HG02798 (cell line): Measurements from ENCODE around the gene DUS1L.
A peak's percentile ranks its signal among the peaks of the same experiment; 100 is the strongest.

Experiments
- ATAC-seq: cut with Tn5 transposase; IDR thresholded peaks from one replicate; pipeline ENCODE4 v1.9.1; 2021; ENCODE audit warnings: mild to moderate bottlenecking; ENCODE audit not compliant: unreplicated experiment, poor library complexity

The DUS1L gene

DNA sequence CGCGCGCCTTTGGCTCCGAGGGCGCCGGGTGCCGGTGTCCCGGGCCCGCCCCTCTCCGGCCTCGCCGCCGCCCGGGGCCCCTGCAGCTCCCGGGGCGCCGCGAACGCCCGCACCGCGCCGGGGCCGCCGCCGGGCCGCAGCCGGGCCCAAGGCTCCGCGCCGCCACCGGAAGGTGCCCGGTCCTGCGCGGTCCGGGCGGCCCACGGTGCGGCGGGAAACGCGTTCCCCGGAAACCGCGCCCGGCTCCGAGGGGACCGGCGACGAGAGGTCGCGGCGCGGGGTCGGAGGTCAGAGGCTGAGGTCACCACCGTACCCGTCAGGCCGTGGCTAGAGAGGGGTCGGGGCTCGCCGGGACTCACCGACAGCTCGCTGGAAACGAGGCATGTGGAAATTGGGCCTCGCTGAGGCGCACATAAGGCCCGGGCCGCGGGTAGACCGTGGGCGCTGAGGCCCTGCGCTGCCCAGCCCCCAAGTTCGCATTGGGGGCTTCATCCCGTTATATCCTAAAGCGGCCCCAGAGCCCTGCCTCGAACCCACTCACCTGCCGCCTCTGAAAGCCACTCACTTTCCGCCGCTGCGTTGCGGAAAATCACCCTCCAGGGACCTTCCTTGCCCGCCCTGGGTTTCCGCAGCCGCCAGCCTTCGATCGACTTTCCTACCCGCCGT is at the start of gene DUS1L:
Gene DUS1L (minus strand): TSS at position 167 of the 666 bp plus-strand sequence. CDS start 745 bp downstream, outside the sequence.
- ATAC-seq, result peak; percentile 81

DNA sequence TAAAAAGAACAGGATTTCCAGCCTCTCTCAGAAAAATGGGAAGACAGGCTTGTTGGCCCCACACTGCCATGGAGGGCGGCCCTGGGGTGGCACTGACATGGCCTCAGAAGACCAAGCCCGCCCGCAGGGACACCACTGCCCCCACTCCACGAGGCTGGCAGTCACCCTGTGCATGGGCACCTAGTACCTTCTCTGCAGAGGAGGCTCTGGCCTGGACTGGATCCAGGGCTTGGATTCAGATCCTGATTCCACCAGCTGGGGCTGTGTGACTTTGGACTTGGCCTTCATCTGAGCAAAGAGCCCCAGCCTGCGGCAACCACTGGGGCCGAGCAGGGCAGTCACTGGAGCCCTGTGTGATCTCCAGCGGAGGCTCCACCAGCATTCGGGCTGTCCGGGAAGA is 49.3 kb upstream of the DUS1L start:
- ATAC-seq, result no peak

DNA sequence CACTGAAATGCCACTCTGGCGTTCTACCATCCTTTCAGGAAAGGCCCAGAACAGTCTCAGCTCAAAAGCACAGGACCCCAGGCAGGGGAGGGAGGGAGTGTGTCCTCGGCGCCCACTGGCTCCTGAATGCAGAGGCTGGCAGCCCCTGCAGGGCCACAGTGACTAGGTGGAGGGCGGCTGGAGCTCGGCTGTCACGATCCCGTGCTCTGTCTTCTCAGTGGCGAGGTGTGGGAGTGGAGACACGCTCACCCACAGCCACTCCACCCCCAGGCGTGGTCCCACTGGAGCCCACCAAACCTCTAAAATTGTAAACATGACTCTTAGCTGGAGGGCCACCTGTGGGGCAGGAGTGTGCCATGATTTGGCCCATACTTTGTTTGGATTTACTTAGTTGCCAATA is 48.8 kb upstream of the DUS1L start:
- ATAC-seq, result no peak

DNA sequence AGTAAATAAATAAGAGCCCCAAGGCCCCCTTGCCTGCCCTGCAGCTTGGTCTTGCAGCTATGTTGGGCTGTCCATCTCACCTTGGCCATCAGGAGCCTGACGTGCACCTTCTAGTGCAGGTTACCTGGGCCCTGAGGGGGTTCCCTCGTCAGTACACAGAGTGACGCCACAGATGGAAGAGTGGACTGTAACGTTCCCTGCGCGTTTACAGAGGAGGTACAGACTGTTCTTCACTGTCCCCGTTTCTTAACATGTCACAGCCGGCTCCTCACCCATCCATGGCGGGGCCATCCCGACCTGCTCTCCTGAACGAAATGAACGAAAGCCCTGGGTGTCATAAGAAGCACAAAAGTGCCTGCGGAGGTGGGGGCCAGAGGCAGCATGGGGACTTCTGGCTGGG is 48.3 kb upstream of the DUS1L start:
- no peak for ATAC-seq

DNA sequence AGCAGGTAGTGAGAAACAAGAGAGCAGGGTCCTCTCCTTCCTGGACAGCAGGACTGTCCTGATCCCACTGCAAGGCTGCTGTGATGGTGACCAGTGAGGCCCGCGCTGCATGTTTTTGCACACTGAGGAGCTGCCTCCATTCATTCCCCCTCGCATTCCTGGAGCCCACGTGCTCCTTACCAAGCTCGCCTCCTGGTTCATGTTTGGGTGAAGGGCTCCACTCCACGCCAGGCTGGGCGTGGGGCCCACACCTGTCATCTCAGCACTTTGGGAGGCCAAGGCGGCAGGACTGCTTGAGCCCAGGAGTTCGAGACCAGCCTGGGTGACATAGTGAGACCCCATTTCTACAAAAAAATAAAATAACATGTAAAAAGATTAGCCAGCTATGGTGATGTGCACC is 47.8 kb upstream of the DUS1L start:
- no peak for ATAC-seq

DNA sequence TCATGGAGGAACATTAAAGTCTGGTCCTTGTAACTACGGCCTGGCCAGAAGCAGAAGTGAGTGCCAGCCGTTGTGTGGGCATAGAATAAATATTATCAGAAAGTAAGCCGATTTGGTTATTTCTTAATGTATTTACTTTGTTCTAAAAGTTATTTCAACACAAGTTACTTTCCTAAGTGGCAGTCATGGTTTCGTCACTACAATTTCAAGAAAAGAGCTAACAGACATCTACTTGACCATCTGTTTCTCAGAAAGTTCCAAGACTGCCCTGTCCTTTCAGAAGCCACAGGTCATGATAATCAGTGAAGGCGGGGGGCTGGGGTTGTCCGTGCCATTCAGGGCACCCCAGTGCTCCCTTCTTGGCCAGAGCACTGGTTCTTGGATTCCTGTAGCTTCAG is 47.3 kb upstream of the DUS1L start:
- ATAC-seq, result no peak

DNA sequence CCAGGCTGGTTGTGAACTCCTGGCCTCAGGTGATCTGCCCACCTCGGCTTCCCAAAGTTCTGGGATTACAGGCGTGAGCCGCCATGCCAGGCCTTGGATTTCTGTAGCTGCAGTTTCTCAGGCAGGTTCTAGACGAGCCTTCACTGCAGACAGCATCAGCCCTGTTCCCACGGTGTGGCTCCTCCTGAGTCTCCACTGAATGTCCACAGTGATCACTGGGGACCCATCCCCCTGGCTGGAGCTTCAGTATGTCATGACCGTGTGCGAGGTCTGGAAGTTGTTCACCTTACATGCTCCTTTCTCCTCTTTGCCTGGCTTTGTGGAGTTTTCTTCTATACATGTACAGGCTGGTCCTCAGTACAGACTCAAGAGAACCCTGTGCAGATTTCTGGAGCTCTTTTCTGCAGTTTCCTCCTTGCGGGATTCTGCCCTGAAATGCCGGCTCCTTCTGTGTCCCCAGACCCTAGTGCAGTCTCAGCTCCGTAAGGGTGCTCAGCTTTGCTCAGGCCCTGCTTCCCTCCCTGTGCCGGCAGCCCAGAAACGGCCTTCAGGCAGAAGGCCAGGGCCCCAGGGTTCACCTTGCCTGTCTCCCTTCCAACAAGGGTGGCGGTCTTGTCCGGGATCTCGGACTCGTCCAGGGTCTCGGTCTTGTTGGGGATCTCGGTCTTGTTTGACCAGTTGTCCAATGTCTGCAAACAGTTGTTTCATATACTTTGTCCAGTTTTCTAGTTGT is 46.7 kb upstream of the DUS1L start:
- no peak for ATAC-seq

DNA sequence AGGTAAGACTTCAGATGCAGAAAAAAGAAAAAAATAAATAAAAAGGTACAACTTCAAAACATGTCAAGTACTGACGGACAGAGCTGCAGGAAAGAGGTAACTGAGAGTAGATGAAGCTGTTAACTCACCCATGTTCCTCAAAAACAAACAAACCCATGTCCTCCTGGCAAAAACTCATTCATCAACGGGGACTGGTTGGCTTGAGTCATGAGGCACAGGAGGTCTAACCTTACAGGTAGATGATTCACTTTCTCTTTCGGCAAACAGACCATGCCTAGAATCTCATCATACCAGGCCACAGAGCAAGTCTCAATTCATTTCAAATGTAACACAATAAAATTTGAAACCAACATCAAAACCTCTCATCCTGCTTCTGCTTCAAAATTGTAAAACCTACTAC is 44.7 kb upstream of the DUS1L start:
- ATAC-seq, result no peak

DNA sequence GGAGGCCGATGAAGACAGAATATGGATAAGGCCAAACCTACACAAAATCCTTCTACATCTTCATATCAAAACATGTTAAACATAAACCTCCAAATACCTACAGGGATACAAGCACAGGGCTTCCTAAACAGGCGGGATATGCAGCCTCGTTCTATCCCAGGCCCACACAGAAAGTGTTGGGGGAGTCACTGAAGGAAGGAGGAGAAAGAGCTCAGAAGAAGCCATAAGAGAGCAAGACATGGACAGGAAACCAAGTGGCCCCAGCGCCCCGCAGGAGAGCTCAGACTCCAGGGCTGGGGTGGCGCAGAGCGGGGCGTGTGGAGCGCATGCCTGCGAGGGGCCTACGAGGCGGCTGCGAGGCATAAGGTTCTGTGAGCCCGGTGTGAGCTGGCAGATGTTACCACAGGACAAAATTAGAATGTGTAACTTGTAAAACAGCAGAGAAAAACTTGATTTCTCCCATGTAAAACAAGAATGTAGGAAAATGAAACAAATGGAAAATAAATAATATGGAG is 43.4 kb upstream of the DUS1L start:
- no peak for ATAC-seq

DNA sequence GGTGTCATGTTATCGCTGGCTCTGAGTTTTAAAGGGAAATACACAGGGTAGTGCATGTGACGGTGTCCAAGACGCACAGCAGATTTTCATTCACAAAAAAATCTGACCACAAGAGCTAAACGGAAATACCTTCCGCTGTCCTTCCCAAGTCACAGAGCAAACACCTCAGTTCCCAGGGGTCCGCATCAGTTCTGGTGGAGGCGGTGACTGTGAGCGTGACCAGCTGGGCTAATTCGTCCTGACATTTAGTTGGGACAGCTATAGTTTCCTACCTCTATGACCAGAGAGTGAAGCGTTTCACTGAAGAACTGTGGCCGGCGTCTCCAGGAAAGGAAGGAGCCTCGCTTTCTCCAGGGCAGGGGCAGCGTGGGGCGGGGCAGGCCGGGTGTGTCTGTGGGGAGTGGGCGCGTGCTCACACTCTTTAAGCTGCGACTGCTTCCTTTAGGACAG is 42.9 kb upstream of the DUS1L start:
- no peak for ATAC-seq

DNA sequence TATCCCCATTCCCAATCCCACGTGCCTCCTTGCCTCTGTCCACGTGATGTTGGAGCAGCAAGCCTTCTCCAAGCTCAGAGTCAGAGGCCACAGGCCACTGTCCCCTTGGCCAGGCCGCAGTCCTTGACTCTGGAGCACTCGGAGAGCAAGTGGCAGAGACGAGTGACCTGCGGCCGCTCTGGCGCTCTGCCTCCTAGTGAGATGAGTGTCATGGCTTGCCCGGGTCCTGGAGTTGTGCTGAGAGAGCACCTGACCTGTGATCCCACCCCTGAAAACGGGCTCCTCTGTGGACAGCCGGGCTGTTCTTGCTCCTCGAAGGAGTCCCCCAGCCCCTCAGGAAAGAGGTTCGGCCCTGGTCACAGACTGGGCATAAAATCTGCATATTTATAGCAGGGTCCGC is 42.4 kb upstream of the DUS1L start:
- no peak for ATAC-seq

DNA sequence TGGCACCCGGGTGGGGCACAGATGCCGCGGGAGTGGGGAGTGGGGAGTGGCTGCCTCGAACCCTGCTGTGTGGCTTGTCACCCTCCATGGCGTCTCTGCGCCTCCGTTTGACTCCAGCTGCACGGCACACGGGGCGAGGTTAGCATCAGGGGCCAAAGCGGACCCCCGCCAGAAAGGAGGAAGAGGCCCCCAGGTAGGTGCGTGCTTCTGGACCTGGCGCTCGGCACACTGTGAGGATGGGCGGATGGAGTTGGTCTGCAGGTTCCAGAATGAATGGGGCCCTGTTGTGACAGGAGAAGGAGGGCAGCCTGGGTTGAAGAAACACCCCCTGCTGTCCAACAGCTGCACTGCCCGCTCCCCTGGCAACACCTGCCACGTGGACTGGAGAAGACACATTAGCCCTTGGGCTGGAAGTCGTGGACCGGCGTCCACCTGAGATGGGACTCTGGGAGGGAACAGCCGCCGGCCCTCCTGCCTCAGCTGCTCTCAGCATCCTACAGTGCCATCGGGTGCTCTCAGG is 41.8 kb upstream of the DUS1L start:
- ATAC-seq, result no peak

DNA sequence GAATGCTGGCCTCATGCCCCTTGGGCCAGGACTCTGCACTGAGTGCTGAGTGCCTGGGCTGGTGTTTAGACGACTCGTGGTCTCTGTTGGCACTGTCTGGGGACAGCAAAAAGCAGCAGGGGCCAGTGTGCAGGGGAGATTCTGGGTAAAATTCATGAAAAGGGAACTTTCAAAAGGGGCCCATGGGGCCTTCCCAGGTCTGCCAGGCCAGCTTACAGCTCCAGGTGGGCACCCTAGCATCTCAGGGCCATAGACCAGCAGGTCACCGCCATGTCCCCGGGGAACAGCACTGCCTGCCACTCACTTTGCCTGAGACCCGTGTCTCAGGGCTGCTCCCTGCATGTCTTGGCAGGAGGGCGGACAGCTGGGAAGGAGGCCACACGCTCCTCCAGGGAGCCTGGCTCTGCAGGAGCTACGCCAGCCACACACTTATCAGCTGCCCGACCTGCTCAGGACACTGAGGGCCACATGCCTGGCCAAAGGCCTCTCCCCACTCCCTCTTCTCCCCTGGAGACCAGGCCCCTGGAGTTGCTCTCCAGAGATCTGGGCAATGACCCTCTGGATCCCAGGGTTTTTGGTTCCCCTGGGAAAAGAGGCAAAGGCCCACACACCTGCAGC is 41.2 kb upstream of the DUS1L start:
- ATAC-seq, result peak; percentile 1

DNA sequence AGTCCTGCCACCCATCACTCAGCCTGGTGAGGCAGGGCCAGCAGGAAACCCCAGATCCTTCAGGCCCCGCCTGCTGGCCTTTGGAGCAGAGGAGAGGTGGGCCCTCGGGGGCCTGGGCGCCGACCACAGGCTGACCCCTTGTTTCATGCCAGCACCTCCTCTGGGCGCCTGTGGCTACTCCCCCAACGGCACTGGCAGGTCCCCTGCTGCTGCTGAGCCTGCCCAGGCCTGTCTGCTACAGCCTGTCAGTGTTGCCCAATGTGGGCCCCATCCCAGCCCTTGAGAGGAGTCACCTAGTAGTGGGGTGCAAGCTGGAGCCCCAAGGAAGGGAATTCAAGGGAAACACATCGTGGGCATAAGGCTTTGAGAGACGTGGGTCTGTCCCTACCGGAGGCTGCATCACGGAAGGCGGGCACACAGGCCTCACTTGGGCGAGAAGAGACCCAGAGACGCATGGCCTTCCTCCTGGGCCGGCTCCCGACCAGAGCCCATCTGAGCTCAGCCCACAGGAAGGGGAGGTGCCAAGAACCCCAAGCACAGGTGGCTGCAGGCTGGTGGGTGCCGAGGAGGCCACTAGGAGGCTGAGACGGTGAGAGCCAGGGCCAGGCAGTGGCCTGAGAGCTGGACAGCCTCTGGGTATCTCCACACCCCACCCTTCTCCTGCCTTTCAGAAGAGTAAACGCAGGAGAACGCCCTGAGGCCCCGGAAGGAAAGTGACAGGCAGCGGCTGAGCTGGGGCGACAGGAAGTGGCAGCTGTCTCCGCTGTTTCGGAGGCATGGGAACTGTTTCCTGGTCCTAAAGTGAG is 40.5 kb upstream of the DUS1L start:
- ATAC-seq, result peak; percentile 81

DNA sequence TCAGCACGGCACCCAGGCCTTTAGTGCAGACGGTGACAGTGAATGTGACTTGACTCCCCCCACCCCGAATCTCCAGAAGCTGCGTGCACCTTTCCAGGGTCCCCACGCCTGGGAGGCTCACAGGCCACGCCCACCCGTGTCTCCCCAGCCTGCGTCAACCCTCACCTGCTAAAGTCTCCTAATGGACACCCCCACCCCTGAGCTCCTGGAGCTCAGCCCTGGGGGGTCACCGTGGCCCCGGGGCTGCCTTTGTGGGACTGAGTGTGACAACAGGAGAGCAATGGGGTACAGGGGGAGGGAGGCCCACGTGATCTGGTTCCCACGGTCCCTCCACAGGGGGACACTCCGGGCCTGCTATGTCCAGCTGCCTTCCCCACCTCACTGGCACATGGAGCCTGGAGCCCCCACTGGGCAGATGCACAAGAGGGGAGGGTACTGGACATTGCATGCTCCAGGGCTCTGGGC is 39.8 kb upstream of the DUS1L start:
- no peak for ATAC-seq

DNA sequence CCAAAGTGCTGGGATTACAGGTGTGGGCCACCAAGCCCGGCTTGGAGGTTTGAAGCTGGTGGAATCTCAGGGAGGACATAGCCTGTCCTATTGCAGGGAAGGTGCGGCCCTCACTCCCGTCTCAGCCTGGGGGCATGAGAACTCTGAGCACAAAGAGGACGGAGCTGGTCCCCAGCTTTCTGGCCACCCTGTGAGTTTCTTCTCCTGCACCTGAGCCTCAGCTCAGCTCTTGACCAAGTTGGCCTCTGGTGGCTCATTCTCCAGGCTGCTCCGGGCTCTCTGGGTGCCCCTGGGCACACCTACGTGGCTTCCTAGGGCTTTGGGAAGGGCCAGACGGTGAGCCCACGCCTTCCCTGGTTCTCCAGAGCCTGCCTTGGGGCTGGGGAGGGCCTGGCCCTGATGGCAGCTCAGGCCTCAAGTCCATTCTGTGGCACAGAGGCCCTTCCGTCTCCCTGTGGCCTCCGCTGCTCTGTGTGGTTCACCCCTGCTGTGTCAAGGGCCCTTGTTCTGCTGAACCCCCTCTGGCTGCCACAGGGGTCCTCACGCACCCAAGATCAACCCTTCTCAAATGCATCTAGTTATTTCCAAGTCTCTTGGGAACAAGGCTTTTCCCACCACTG is 39.3 kb upstream of the DUS1L start:
- no peak for ATAC-seq

DNA sequence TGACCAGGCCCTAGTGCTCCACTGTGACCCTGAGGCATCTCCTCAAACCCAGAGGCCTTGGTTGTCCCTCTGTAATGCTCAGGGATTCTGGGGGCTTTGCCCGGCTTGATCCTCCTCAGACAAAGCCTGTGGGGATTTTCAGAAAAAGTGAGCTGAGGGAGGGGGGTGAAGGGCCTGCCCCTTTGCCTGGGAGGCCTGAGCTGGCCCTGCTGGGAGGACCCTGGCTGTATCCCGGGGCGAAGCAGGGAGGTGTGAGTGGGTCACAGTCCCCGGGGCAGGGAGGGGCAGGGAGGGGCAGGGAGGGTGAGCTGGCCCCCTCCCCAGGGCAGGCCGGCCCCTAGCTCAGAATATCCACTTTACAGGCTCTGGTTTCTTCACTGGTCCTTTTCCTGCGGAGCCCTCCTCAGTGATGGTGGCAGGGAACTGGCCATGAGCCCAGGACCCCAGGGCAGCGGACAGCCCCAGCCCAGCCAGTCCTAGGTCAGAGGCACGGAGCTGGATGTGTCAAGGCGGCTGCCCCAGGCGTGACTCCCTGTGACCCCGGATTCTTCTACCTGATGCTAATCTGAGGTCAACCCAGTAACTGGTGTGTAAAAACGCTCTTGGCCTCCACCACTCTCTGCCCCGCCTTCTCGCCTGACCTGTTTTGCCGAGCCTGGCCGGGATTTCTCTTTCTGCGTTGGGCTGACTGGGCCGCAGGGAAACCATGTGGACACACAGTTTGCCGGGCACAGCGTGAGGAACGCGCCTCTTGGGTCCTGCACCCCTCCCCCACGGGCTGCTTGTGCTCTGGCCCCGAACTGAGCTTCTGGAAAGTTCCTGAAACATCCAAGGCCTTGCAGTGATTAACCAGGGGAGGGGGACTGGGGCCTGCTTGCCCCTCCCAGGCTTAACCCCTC is 38.2 kb upstream of the DUS1L start:
- ATAC-seq, result no peak

DNA sequence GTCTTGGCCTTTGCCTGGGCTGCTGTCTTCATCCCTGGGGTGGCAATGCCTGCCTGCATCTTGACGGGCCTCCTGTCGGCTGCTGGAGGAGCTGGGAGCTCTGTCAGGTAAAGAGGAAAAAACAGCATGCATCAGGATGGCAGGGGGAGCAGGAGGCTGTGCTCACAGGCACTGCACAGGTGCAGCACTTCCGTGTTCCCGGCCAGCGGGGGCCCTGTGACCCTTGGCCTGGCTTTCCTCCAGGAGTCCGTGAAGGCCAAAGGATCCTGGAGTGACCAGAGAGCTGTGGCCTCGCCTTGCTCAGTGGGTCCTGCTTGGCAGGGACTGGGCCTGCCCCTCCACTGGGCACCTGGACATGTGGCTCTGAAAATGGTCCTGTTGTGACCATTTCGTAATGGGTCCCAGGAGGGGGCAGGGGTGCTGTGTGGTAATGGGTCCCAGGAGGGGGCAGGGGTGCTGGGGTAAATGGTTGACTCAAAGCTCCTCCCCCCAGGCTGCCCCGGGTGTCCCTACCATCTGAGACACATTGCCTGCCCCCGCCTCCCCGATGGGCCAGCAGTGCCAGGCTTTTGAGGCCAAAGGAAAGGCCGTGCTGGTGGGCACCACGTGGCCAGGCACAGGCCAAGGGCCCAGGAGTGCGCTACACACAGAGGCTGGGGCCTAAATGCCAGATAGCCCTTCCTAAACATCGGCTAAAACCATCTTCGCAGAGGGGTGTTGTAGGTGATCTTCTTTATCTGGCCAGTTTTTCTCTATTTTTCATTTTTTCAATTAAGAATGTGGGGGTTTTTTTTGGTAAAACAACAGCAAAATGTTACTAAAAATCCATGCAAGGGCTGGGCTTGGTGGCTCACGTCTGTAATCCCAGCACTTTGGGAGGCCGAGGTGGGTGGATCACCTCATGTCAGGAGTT is 36.4 kb upstream of the DUS1L start:
- no peak for ATAC-seq
